HG03045 (cell line): ENCODE data around the gene SGCD.

ENCODE experiments used
- ATAC-seq: cut with Tn5 transposase; IDR thresholded peaks from one replicate; pipeline ENCODE4 v1.9.1; 2021; ENCODE audit warnings: mild to moderate bottlenecking, moderate library complexity; ENCODE audit not compliant: unreplicated experiment

Gene SGCD

DNA sequence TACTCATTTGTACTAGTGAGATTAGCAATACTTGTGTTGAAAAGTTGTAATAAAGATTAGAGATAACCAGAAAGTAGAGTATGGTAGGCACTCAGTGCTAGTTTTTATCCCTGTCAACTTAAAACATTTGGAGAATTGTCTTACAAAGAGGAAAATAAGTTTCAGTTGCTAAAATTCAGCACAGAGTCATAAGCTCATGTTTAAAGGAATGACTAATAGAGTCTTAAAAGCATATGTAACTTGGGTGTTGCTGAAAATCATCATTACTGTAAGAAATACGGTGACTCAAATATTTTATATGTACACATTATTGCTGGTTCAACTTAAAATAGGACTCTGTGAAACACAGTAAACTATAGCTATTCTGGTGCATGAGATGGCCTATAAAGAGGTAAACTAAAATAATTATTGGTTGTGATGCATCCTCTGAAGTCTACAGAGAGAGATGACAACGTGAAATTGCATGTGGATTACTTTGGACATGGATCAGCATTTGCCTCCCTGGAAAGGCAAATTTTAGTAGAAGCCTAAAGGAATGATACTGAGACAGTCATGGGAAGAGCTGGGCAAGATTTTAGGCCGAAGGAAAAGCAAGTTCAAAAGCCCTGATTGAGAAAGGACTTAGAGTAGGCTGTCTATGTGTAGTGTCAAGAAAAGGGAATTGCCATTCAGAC, 34.6 kb downstream of the SGCD start:
- no peak for ATAC-seq

DNA sequence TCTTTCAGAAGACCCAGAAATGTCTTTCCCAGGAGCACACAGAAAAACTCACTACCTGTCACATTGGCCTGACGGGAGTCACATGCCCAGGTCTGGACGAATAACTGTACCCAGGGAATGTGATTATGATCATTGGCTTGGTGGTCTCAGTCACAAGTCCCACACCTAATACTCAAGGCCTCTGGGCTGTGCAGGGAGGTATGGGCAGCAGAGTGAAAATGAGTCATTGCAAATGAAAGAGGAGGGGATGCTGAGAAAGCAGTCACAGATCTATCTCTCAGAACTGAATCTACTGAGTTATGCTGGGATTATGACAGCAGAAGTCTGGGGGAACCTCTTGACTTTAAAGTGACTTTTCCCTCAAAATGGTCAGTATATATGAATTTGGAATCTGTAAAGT, 36.9 kb downstream of the SGCD start:
- no peak for ATAC-seq

DNA sequence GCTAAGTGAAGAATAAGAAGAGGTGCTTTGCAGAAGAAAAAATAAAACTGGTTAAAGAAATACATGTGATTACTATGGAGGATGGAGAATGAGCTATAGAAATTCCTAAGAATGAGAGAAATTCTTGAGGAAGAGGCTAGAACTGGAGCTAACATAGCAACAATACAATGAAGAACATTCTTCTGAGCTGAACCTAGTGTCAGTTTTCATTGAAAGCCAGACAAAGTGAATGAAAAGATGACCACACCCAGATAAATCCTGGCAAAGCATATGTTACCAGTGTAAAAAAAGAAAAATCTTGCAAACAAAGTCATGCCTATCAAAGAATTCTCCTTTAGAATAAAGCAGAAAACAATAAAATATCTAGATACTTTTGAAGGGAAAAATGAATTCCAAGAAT, 39.6 kb downstream of the SGCD start:
- ATAC-seq: no peak

DNA sequence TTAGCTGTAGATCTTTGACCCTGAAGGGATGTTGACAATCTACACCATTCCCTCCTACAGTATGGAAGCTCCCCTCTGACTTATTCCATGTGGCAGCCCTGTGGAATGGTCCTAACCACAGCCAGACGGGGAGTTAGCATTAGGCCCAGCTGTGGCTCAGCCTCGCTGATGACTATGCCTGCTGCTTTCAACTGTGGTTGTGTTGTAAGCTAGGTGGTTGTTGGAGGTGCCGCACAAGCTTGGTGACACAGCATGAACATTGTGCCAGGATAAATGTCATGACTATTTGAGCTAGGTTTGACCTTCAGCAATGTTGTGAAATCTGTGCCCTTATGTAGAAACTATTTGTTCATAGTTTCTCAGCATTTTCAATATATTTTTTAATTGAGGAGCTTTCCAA, 40.6 kb downstream of the SGCD start:
- no peak for ATAC-seq

DNA sequence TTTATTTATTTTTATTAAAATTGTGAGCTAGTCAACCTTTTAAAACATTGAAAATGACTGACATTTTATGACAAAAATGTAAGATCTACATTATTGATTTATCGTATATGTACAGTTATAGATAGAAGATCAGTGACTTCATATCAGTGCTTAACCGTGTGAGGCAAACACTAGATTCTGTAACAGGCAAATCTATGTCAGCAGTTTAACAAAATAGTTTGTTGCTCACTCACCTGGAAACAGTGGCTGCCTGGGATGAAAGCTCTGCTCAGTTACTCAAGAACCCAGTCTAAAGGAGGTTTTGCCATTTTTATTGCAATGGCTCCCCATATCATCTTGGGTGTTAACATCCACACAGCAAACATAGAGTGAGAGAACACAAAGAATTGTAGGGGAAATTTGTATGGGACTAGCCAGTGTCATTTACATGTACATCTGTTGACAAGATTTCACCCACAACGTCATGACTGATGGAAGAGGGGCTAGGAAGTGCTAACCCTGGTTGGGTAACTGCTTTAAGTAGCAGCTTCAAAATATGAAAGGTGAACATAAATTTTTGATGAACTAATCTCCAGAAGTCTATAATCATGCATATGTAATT, 49.0 kb downstream of the SGCD start:
- peak; percentile 64 for ATAC-seq

DNA sequence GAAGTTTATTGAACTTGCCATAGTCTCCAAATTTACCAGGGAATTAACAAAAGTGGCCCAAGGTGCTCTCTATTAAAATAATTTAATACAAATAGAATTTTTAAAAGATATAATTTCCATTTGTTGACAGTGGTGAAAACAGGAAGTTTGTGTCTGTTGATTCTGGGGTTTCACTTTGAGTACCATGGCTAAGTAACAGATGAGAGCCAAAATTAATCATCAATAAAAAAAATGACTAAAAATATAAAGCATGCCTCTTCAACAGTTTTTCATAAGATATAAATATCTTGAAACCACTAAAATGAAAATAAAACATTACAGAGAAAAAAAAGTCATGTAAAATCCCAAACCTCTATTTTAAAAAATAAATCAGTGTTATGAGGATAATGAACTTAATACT, 49.8 kb downstream of the SGCD start:
- ATAC-seq: no peak

DNA sequence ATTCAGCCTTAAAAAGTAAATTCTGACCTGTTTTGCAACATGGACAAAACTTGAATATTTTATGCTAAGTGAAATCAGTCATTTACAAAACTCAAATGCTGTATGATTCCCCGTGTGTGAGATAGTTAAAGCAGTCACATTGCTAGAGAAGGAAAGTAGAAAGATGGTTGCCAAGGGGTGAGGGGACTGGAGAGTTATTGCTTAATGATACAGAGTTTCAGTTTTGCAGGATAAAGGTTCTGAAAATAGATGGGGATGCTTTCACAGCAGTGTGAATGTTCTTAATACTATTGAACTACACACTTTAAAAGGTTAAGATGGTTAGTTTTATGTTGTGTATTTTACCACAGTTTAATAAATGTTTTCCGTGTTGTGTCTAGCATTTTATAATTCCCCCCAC, 51.2 kb downstream of the SGCD start:
- no peak for ATAC-seq

DNA sequence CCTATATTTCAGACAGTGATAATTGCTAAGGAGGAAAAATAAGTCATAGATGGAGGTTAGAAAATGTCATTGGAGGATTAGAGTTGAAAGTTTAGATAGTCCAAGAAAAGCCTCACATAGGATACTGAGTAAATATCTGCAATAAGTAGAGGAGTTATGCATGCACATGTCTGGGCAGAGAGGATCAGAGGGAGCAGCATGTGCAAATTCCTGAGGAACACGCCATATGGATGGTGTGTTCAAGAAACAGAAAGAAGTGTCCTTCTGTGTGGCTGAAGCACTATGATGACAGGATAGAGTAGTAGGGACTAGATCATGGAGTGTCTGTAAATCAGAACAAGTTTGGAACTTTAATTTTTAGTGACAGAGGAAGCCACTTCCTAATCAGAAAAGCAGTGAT, 52.2 kb downstream of the SGCD start:
- no peak for ATAC-seq

DNA sequence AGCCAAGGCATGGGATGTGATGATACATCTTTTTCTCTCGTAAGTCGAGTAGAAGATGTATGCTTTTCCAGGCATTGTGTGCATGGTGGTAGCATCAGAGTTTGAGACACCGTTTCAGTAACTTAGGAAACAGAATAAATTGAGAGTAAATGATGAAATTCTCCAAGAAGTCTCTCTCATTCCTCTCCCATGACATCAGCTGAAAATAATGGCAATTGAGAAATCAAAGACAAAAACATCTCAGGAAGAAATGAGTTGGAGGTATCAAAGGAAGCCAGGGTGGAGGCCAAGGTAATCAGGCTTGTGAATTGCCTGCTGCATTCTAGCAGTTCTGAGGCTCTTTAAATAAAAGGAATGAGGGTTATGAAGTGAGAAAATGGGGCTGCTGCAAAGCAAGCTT, 53.9 kb downstream of the SGCD start:
- ATAC-seq: no peak

DNA sequence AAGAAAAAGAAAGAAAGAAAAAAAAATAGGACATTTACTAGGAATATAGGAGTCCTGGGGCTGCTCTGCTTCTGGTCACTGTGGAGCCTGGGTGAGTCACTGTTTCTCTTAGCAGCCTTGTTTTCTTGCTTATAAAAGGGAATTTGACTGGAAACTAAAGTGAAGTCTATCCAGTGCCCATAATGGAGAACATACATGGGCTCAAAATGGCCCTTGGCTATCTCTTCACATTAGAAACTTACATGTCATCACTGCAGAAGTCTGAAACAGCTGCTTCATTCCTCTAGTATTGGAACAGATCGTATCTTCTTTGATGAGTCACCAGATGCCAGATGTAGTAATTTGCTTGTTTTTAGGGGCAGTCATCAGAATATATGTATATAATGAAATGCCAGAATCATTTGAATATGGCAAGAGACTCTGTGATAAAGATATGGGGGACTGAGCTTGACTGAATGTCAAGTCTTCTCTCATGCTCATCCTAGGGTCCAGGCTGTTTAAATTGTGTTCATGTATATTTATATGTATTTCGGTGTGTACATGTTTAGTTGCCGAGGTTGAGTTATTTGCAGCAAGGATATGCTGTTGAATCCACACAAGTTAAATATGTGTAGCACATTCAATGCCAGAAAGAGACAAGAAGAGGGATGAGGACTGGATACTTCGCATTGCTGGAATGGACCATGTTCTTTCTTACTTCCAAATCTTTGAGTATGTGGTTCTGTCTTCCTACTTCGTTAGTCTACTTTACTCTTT, 56.7 kb downstream of the SGCD start:
- no peak for ATAC-seq

DNA sequence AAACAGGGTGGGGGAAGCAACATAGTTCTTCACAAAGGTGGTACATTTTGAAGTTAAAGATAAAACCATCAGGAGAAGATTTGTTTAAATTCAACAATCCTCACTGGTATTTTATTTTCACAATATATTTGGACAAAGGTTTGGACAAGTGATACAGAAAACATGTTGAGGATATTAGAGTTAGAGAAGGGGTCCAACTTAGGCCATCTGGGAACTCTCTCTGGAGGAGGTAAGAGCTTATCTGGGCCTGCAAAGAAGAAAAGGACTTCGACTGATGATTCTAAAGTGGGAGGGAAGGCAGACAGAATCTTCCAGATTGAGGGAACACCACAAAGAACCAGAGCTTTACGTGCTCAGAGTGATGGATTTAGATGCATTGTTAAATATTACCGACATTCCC, 58.5 kb downstream of the SGCD start:
- no peak for ATAC-seq

DNA sequence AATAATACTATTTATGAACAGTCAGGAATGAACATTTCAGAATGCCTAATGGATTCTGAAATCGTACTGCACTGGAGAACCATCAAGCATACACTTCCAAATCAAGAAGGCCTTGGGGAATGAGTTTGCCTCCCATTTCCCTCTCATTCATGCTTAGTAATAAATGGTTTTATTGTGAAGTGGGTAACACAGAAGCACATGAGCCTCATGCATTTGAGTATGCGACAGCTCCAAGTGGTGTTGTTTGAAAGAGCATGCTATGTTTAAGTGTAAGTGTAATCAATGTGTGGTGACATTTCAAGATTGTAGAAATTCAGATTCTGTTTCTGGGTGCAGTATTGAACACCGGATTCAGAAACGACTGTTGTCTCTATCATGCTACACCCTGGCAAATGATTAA, 60.0 kb downstream of the SGCD start:
- ATAC-seq: no peak

DNA sequence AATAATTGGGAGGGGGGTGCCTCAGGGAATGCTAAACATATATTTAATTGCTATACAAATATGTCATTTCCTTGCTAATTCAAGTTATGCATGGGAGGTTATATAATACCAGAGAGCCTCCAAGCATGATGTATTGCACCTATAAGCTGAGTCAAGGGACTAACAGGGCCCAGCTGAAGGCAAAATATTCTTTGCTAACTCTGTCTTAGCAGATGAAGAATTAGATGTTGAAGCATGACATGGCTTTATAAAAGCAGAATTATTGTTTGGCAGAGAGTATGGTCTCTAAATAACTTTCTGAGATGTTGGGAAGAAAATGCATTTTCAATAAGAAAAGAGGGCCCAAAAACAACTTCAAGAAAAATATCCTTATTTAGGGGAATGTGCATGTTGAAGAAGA, 60.4 kb downstream of the SGCD start:
- no peak for ATAC-seq

DNA sequence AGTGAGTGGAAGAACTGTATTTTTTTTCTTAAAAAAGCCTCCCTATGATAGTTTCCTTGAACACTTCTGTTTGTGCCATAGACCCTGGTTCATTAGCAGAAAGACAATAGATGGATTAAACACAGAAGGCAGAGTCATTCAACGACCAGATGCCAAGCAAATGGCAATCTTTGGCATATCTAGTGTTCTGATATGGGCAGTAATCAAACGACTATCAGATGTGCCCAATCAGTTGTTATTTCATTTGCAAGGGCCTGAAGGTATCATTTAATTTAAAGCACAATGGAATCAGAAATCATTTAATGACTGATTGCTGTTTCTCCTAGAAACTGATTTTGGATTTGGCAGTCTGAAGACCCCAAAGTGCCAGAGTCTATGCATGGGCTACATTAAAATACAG, 61.3 kb downstream of the SGCD start:
- no peak for ATAC-seq

DNA sequence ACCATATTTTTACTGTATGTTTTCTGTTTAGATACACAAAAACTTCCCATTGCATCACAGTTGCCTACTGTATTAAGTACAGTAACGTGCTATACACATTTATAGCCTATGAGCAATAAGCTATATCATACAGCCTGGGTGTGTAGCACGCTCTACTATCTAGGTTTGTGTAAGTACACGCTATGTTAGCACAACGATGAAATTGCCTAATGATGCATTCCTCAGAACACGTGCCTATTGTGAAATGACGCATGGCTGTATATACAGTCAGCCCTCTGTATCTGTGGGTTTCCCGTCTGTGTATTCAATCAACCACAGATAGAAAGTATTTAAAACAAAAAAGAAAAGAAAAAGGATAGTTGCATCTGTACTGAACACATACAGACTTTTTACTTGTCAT, 64.2 kb downstream of the SGCD start:
- ATAC-seq: no peak

DNA sequence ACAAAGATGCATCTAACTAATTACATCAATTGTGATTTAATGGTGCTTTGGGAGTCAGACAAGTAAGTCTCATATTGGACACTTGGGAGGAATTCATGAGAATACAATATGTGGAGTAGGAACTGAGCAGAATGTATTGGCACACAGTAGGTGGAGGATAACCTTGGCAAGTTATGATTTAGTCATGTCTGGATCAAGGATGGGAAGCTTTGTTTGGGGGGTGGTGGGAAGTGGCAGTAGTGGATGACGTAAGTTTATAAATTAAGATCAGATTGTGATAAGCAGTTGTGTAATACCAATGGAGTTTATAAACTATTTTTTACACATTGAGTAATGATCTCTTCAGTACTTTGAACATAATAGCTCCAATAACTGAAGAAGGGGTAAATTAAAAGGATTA, 67.0 kb downstream of the SGCD start:
- no peak for ATAC-seq

DNA sequence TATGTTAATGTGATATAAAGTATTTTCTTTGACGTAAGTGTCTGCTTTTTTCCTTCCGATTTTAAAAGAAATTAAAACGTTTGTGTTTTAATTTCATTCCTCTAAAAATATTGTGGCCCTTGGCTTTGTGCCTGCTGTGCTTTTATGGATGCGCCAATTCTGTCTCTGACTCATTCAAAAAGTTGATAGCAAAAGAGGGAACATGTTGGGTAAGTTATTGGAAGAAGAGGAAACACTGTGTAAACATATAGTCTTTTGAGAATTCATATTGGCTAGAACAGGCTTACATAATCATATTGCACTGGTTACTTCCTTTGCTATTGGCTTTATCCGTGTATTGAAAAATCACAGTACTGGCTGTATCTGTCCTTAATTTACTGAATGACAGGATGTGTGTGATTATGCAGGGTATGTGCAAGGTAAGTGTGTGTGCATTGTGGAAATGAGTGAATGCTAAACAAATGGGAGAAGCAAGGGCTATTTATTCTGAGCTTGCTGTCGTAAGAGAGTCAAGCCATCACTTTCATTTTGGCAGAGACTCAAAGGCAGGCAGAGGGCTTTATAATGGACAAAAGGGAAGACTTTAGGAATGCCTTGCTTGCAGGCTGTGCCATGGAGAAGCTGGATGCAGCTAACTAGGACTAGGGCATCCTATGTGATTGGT, 67.8 kb downstream of the SGCD start:
- no peak for ATAC-seq

DNA sequence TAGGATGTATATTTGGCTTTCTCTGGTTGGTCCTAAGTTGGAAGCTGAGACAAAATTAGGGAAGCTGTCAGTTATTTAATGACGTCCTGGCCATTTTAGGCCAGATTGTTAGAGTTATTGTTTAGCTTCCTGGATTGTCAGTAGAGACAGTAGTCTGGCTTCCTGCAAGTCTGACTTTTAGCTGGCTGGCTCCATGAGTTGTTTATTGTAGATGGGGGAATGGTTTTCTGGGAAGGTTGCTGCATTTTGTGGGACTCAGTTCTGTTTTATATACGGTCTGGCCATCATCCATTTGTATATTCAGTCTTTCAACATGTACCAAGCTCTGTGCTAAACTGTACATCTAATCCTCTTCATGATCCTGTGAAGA, 68.3 kb downstream of the SGCD start:
- no peak for ATAC-seq

DNA sequence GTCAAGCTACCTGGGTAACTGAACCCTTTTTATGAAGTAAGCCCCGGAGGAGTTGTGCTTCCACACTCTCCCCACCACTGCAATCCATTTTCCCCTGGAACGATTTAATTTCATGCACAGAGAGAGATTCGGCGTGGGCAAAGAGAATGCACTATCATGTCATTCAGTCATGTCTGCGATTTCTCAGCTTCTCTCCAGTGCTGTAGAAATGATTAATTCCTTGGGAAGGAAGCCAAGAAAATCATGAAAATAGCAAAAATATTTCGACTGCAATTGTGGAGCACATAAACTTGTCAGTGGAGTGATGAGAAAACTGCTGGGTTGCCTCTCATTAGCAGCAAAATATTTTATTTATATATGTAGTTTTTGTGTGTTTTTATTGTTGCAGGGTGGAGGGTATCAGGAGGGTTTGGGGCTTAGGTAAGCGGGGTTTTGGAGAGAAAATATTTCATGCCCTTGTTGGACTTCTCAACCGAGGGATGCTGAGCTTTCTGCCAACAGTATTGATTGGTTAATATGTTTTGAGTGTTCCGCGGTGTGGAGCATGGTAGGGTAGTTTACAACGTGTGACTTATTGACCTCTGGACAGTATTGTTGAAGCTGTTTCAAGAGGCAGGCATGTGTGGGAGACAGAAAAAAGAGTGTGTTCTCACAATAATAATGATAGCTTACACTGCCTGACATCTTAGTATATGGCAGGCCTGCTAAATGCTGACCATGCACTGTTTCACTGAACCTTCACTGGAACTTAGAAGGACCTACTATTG, 69.3 kb downstream of the SGCD start:
- ATAC-seq: no peak

DNA sequence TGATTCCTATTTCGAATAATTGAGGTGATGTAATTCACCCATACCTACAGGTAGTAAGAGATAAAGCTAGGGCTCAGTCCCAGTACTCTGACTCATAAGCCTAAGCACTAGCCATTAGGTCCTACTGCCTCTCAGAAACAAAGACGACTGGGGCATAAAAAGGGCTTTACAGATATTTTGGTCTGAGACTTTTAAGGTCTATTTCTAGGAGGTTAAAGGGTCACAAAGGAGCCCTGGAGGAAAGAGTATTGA, 69.8 kb downstream of the SGCD start:
- no peak for ATAC-seq

DNA sequence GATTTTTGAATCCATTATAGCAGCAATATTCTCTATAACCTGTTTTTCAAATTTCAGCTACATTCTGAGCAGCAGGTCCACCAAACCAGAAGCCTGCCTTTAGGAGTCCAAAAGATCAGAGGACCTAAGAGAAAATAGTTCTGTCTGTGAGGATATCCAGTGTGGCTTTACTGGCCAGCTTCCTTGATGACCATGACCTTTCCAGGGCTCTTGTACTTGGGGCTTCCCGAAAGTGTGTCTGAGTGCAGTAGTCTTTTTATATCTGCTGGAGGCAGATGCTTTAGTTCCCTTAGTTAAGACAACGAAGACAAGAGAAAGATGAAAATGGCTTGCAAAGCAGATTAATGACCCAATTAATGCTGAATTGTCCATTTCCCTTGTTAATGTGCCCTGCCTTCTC, 72.4 kb downstream of the SGCD start:
- ATAC-seq: no peak
